Measurements from ENCODE around the gene GIPC3.

Gene GIPC3

DNA sequence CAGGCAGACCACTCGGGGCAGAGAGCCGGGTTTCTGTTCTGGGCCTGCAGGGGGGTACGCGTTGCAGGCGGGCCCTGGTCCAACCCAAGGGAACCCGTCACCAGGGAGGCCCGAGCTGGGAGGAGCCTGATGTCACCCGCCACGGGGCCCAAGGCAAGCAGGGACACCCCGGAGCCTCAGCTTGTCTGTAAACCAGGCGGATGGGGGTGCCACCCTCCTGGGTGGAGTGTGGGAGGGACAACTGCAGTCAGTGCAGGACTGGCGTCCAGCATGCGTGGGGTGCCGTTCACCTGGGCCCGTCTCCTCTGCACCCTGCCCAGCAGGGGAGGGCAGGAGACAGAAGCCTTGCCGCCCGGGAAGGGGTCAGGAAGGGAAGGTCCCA, 34.3 kb downstream of the GIPC3 start:
- no peaks in the 10 kb centered on the region for H3K4me1 ChIP-seq (ENCODE audit: low read length)
- H3K36me3 ChIP-seq (replicated peaks; ENCODE audit: low read depth, low read length): peaks cover 17% of the 10 kb centered on the region
- no peak overlapping the region for H3K27ac ChIP-seq (ENCODE audit: low read length)
- H4K20me1 ChIP-seq (ENCODE audit: insufficient read depth, low read length): 0 out of 2 replicates have a peak, but pooled peaks cover 4% of the 10 kb centered on the region
- H3K79me2 ChIP-seq (ENCODE audit: low read length): peaks cover 13% of the 10 kb centered on the region
- H2AFZ ChIP-seq (ENCODE audit: low read depth, low read length): no peak overlapping the region
- H3K27me3 ChIP-seq (ENCODE audit: low read depth, low read length): no peaks in the 10 kb centered on the region
- H3K4me2 ChIP-seq (ENCODE audit: low read length): no peak overlapping the region
- H3K9me3 ChIP-seq (ENCODE audit: insufficient read depth, low read length): no peaks in the 10 kb centered on the region
- no peak overlapping the region for H3K4me3 ChIP-seq (ENCODE audit: low read length)
- H3K9ac ChIP-seq (ENCODE audit: low read length): no peak overlapping the region
- TF ChIP-seq, protein P1, sequence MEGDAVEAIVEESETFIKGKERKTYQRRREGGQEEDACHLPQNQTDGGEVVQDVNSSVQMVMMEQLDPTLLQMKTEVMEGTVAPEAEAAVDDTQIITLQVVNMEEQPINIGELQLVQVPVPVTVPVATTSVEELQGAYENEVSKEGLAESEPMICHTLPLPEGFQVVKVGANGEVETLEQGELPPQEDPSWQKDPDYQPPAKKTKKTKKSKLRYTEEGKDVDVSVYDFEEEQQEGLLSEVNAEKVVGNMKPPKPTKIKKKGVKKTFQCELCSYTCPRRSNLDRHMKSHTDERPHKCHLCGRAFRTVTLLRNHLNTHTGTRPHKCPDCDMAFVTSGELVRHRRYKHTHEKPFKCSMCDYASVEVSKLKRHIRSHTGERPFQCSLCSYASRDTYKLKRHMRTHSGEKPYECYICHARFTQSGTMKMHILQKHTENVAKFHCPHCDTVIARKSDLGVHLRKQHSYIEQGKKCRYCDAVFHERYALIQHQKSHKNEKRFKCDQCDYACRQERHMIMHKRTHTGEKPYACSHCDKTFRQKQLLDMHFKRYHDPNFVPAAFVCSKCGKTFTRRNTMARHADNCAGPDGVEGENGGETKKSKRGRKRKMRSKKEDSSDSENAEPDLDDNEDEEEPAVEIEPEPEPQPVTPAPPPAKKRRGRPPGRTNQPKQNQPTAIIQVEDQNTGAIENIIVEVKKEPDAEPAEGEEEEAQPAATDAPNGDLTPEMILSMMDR (IDR thresholded peaks at IDR 0.05; ENCODE audit: low read depth, low read length): no peak
- no peak for TF ChIP-seq EZH2phosphoT487 (IDR thresholded peaks at IDR 0.05; ENCODE audit: low read depth)

DNA sequence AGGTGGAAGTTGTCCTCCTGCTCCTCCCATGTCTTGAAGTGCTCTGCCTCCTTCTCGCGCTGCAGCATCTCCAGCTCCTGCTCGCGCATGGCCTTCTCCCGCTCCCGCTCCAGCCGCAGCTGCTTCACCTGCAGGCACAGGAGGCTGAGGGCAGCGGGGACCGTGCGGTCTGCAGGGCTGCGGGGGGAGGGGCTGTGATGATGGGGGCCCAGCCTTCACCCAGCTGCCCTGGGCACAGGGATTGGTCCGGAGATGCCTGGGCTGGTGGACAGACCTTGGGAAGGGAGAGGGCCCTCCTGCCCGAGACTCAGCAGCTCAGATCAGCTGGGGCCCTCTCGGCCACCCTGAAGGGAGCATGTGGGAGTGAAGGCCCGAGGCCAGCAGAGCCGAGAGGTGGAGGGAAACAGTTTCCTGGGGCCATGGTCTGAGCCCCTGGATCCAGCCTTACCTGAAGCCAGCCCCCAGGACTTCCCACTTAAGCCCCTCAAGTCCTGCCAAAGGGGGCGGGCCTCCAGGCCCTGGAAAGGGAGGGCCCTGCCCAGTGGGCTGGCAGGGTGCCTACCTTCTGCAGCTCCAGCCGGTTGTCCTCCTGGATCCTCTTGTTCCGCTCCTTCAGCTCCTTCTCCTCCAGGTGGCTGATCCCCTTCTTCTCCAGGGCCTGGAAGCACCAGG, 35.0 kb downstream of the GIPC3 start:
- peaks cover 19% of the 10 kb centered on the region for H3K79me2 ChIP-seq (ENCODE audit: low read length)
- 0 out of 2 replicates have a peak, but pooled peaks cover 4% of the 10 kb centered on the region for H4K20me1 ChIP-seq (ENCODE audit: insufficient read depth, low read length)
- no peak overlapping the region for H3K4me2 ChIP-seq (ENCODE audit: low read length)
- H3K4me3 ChIP-seq (ENCODE audit: low read length): no peak overlapping the region
- H2AFZ ChIP-seq (ENCODE audit: low read depth, low read length): no peak overlapping the region
- H3K27me3 ChIP-seq (ENCODE audit: low read depth, low read length): no peaks in the 10 kb centered on the region
- peaks cover 17% of the 10 kb centered on the region for H3K36me3 ChIP-seq (replicated peaks; ENCODE audit: low read depth, low read length)
- no peak overlapping the region for H3K9ac ChIP-seq (ENCODE audit: low read length)
- TF ChIP-seq, protein P1 (IDR thresholded peaks at IDR 0.05; ENCODE audit: low read depth, low read length): no peak
- TF ChIP-seq EZH2phosphoT487 (IDR thresholded peaks at IDR 0.05; ENCODE audit: low read depth): no peak
- no peak overlapping the region for H3K27ac ChIP-seq (ENCODE audit: low read length)
- H3K4me1 ChIP-seq (ENCODE audit: low read length): peaks cover 1% of the 10 kb centered on the region
- no peaks in the 10 kb centered on the region for H3K9me3 ChIP-seq (ENCODE audit: insufficient read depth, low read length)

DNA sequence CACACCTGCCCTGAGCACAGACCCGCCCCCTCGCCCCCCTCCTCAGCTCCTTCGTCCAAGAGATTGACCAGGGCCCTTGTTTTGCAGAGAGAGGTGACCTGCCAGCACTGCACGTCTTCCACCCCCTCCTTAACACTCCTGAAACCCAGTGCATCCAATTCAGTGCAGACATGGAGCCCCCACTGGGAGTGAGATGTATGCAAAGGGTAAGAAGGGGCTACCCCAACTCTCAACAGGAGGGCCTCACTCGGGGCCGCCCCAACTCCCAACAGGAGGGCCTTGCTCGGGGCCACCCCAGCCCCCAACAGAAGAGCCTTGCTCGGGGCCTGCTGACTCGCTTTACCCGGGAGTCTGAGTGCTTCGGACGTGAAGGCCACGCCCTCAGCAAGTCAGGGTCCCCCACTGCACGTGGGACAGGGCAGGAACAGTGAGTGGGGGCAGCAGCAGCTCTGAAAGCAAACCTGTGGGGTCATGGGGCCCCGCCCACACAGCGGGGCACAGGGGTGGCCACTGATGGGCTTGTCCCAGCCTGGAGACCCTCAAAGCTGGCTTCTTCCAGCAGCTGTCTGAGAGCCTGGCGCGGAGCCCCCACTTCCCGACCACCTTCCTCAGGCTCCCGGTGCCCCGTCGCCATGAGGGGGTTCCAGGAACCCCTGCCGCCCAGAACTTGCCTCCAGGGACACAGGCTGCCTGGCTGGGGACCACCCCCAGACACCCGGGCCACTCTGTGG, 35.7 kb downstream of the GIPC3 start:
- peaks cover 8% of the 10 kb centered on the region for H3K4me1 ChIP-seq (ENCODE audit: low read length)
- TF ChIP-seq, protein P1 (IDR thresholded peaks at IDR 0.05; ENCODE audit: low read depth, low read length): no peak
- no peak for TF ChIP-seq EZH2phosphoT487 (IDR thresholded peaks at IDR 0.05; ENCODE audit: low read depth)
- no peak overlapping the region for H3K27ac ChIP-seq (ENCODE audit: low read length)
- no peak overlapping the region for H3K4me2 ChIP-seq (ENCODE audit: low read length)
- no peak overlapping the region for H3K9ac ChIP-seq (ENCODE audit: low read length)
- no peaks in the 10 kb centered on the region for H3K9me3 ChIP-seq (ENCODE audit: insufficient read depth, low read length)
- H3K79me2 ChIP-seq (ENCODE audit: low read length): peaks cover 26% of the 10 kb centered on the region
- no peak overlapping the region for H3K4me3 ChIP-seq (ENCODE audit: low read length)
- peaks cover 14% of the 10 kb centered on the region for H3K36me3 ChIP-seq (replicated peaks; ENCODE audit: low read depth, low read length)
- peaks cover 9% of the 10 kb centered on the region; the same call in 1 of the 2 replicates for H4K20me1 ChIP-seq (ENCODE audit: insufficient read depth, low read length)
- H3K27me3 ChIP-seq (ENCODE audit: low read depth, low read length): no peaks in the 10 kb centered on the region
- H2AFZ ChIP-seq (ENCODE audit: low read depth, low read length): no peak overlapping the region

DNA sequence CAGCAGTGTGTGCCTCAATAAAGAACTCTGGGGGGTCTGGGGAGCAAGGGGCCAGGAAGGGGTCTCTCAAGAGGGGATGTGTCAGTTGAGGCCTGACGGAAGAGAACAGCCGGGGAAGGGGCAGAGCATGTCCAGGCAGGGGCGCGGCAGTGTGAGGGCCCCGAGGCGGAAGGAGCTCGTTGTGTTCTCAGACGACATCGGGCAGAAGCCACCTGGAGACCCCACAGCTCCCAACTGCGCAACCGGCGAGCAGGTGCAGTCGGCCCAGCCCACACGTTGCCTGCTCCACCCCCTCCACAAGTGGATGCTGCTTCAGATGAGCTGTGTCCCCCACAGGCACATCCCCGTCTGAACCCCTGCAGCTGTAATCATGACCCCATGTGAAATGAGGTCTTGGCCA, 36.4 kb downstream of the GIPC3 start:
- no peaks in the 10 kb centered on the region for H3K27me3 ChIP-seq (ENCODE audit: low read depth, low read length)
- no peak overlapping the region for H3K4me3 ChIP-seq (ENCODE audit: low read length)
- H3K27ac ChIP-seq (ENCODE audit: low read length): no peak overlapping the region
- H3K9ac ChIP-seq (ENCODE audit: low read length): no peak overlapping the region
- H3K36me3 ChIP-seq (replicated peaks; ENCODE audit: low read depth, low read length): peaks cover 14% of the 10 kb centered on the region
- H3K9me3 ChIP-seq (ENCODE audit: insufficient read depth, low read length): no peaks in the 10 kb centered on the region
- peaks cover 13% of the 10 kb centered on the region; the same call in 1 of the 2 replicates for H4K20me1 ChIP-seq (ENCODE audit: insufficient read depth, low read length)
- TF ChIP-seq, protein P1 (IDR thresholded peaks at IDR 0.05; ENCODE audit: low read depth, low read length): no peak
- TF ChIP-seq EZH2phosphoT487 (IDR thresholded peaks at IDR 0.05; ENCODE audit: low read depth): no peak
- H3K4me2 ChIP-seq (ENCODE audit: low read length): no peak overlapping the region
- peaks cover 32% of the 10 kb centered on the region for H3K79me2 ChIP-seq (ENCODE audit: low read length)
- H3K4me1 ChIP-seq (ENCODE audit: low read length): peaks cover 8% of the 10 kb centered on the region
- H2AFZ ChIP-seq (ENCODE audit: low read depth, low read length): no peak overlapping the region
